ENCODE results near the gene SCG5.

- no peak for TF ChIP-seq PATZ1 (CRISPR knock-in tag; IDR thresholded peaks at IDR 0.05; ENCODE audit: borderline replicate concordance)
- TF ChIP-seq ZNF8 (CRISPR knock-in tag; IDR thresholded peaks at IDR 0.05) = no peak
- TF ChIP-seq GLIS3 (CRISPR knock-in tag; IDR thresholded peaks at IDR 0.05) = no peak
- no peak for TF ChIP-seq CSRNP3 (CRISPR knock-in tag; IDR thresholded peaks at IDR 0.05)
- no peak for TF ChIP-seq TSHZ2 (CRISPR knock-in tag; IDR thresholded peaks at IDR 0.05)
- TF ChIP-seq PPARA (CRISPR knock-in tag; IDR thresholded peaks at IDR 0.05; ENCODE audit: borderline replicate concordance) = no peak
- no peak for TF ChIP-seq CREB5 (CRISPR knock-in tag; IDR thresholded peaks at IDR 0.05; ENCODE audit: low read depth)
- no peak for TF ChIP-seq OSR1 (CRISPR knock-in tag; IDR thresholded peaks at IDR 0.05)
- no peak for TF ChIP-seq BACH2 (CRISPR knock-in tag; IDR thresholded peaks at IDR 0.05; ENCODE audit: borderline replicate concordance)
- TF ChIP-seq ISL1 (CRISPR knock-in tag; IDR thresholded peaks at IDR 0.05) = no peak
- TF ChIP-seq ZFP3 (CRISPR knock-in tag; IDR thresholded peaks at IDR 0.05) = no peak
Measured at GRCh38 chr15:32709295-32710033, 68.0 kb downstream of the SCG5 start.

Measured in SK-N-SH treated with all-trans-retinoic acid at 6 μM for 48 hours (cell line).